GM23248 (cell line): Measurements from ENCODE around the gene PIP5K1C.

Experiments used
- EZH2 ChIP-seq: fragments of 200-600 bp; sonication (generic); IDR thresholded peaks from 2 replicates; pipeline ENCODE4 v1.6.1; 2018; ENCODE audit warnings: antibody characterized with exemption, mild to moderate bottlenecking; ENCODE audit not compliant: insufficient read depth, poor library complexity, severe bottlenecking
- EZH2phosphoT487 ChIP-seq: fragments of 200-600 bp; sonication (generic); IDR thresholded peaks from 2 replicates; pipeline ENCODE4 v1.6.1; 2018; ENCODE audit warnings: antibody characterized with exemption, moderate library complexity, mild to moderate bottlenecking, low read depth; ENCODE audit not compliant: insufficient read depth

DNA sequence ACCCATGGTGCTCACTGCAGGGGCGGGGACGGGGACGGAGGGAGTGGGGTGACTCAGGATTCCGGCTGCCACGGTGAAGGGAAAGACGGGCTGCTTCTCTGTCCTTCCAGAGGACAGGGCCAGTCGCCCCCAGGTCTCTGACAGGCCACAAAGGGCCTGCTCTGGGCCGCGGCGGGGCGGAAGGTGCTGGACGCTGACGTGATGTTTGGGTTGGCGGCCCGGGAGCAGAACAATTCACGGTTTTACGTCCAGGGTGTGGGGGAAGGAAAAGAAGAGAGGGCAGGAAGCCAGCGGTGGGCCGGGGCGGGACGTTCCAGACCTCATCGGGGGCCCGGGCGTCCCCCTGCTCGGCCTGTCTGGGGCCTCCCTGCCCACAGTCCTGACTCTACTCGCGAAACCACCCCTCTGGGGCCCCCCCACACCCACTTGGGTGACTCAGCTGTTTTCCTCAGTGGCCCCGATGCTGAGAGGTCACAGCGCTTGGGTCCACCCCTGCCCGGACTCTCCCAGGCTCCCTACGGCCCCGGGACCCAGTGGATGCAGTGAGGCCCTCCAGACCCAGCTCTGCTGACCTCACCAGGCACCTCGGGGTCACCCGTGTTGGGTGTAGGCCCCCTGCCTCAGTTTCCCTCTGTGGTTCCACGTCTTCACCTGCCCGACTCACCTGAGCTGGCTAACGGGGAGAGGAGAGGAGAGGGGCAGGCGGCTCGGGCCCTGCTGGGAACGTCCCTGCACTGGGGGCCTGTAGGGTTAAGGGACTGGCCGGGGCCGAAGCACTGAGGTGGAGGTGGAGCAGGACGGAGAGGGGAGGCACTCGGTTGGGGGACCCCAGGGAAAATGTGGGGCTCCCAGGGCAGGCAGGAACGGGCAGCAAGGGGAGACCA is 29.2 kb downstream of the PIP5K1C start:
- TF ChIP-seq EZH2 (no peak), EZH2phosphoT487 (no peak)
